ENCODE measurements around the gene KCTD2.
A peak's percentile ranks its signal among the peaks of the same experiment; 100 is the strongest.
"Not testable (repeated sequence)": the region's sequence is repeated elsewhere in the genome, so short reads cannot be mapped to it uniquely, and the experiment has no call there.

The KCTD2 gene

GRCh38 chr17:75019710-75020109 lies 27.3 kb upstream of the KCTD2 start:
- H3K4me3 ChIP-seq (ENCODE audit: low read depth, low read length), result 0 out of 2 replicates have a peak overlapping the region, but pooled peaks have one; percentile 16
- no peak for DNase-seq (ENCODE audit: low read depth)
- no peak for TF ChIP-seq CTCF (IDR thresholded peaks at IDR 0.05; ENCODE audit: control insufficient read depth, extremely low read depth, insufficient read depth)

- TF ChIP-seq CTCF (IDR thresholded peaks at IDR 0.05; ENCODE audit: control insufficient read depth, extremely low read depth, insufficient read depth), result no peak
- DNase-seq (ENCODE audit: low read depth), result peak; percentile 78
- H3K4me3 ChIP-seq (ENCODE audit: low read depth, low read length), result peak overlapping the region; percentile 16; the same call in 1 of the 2 replicates
Measured at GRCh38 chr17:75020331-75021110, 26.5 kb upstream of the KCTD2 start.

- H3K4me3 ChIP-seq (ENCODE audit: low read depth, low read length), result no peak overlapping the region
- DNase-seq (ENCODE audit: low read depth), result no peak
- no peak for TF ChIP-seq CTCF (IDR thresholded peaks at IDR 0.05; ENCODE audit: control insufficient read depth, extremely low read depth, insufficient read depth)
Measured at GRCh38 chr17:75024686-75025397, 22.2 kb upstream of the KCTD2 start.

- not testable (repeated sequence) for H3K4me3 ChIP-seq (ENCODE audit: low read depth, low read length); DNase-seq (ENCODE audit: low read depth)
Measured at GRCh38 chr17:75025398-75025734, 21.7 kb upstream of the KCTD2 start.

- not testable (repeated sequence) for H3K4me3 ChIP-seq (ENCODE audit: low read depth, low read length); DNase-seq (ENCODE audit: low read depth)
Measured at GRCh38 chr17:75026650-75027049, 20.4 kb upstream of the KCTD2 start.

- DNase-seq (ENCODE audit: low read depth), result no peak
- no peak overlapping the region for H3K4me3 ChIP-seq (ENCODE audit: low read depth, low read length)
- TF ChIP-seq CTCF (IDR thresholded peaks at IDR 0.05; ENCODE audit: control insufficient read depth, extremely low read depth, insufficient read depth), result no peak
Measured at GRCh38 chr17:75030161-75030560, 16.9 kb upstream of the KCTD2 start.

GRCh38 chr17:75031972-75032719 lies 14.9 kb upstream of the KCTD2 start:
- no peak overlapping the region for H3K4me3 ChIP-seq (ENCODE audit: low read depth, low read length)
- no peak for TF ChIP-seq CTCF (IDR thresholded peaks at IDR 0.05; ENCODE audit: control insufficient read depth, extremely low read depth, insufficient read depth)
- no peak for DNase-seq (ENCODE audit: low read depth)
